ENCODE results near the gene PNPLA7.

The PNPLA7 gene

GRCh38 chr9:137497921-137498719 is 52.1 kb downstream of the PNPLA7 start:
- no peak for DNase-seq (ENCODE audit: low read depth in 1 of 2, low spot score in 1 of 2)

GRCh38 chr9:137496601-137497375 is 53.4 kb downstream of the PNPLA7 start:
- DNase-seq (ENCODE audit: low read depth in 1 of 2, low spot score in 1 of 2) = no peak

- DNase-seq (ENCODE audit: low read depth in 1 of 2, low spot score in 1 of 2) = no peak
Measured at GRCh38 chr9:137494550-137495351, 55.5 kb downstream of the PNPLA7 start.

GRCh38 chr9:137494104-137494544 is 56.1 kb downstream of the PNPLA7 start:
- no peak for DNase-seq (ENCODE audit: low read depth in 1 of 2, low spot score in 1 of 2)

DNA sequence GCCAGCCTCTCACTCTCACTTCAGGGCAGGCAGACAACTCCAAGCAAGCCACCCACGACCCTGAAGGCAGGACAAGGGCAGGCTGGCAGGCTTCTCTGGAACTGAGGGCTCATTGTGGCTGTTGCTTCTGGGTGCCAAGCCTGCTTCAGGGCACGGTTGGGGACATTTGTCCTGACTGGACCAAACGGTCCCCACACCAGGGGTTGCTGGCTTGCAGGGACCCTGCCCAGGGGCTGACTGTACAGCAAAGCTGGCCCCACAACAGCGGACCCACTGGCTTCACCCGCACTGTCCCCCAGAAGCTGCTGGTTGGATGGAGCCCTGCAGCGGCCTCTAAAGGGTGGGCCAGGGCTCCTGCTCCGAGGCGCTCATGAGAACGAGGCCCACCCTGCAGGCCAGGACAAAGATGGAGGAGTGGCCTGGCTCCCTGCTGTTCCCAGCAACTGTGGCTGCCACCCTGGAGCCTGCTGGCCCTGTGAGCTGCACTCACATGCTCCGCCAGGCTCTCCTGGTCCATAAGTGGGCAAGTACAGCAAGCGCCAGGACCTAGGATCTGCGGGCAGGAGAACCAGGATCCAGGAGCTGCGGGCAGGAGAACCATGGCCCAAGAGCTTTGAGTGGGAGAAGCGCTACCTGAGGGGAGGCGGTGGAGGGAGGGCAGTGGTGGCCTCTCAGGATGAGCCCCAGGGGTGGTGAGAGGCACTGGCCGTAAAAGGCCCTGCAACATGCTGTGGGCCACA is 56.7 kb downstream of the PNPLA7 start:
- no peak for DNase-seq (ENCODE audit: low read depth in 1 of 2, low spot score in 1 of 2)

DNA sequence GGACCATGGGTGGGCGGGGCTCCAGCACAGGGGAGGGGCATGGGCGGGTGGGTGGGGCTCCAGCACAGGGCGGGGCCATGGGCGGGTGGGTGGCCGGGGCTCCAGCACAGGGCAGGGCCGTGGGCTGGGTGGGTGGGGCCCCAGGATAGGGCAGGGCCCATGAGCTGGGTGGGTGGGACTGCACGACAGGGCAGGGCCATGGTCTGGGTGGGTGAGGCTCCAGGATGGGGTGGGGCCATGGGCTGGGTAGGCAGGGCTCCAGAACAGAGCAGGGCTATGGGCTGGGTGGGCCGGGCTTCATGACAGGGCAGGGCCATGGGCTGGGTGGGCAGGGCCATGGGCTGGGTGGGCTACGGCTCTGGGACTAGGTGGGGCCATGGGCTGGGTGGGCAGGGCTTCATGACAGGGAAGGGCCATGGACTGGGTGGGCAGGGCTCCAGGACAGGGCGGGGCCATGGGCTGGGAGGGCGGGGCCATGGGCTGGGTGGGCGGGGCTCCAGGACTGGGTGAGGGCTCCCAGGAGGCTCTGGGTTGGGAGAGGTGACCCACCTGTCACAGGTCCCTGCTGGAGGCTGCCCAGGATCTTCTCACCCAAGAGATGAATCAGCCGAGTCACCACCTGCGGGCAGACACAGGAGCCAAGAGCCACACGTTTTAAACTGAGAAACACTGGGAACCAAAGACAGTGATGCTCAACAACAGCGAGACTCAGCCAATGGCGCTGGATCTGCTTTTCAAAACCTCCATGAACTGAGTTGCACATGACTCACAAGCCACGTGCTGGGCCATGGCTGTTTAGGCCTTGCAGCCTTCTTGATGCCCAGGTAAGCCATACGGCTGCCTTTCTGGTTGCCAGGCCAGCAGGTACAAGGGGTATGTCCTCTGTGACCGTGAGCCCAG is 57.5 kb downstream of the PNPLA7 start:
- DNase-seq (ENCODE audit: low read depth in 1 of 2, low spot score in 1 of 2) = no peak

GRCh38 chr9:137491735-137492432 is 58.3 kb downstream of the PNPLA7 start:
- no peak for DNase-seq (ENCODE audit: low read depth in 1 of 2, low spot score in 1 of 2)

GRCh38 chr9:137490532-137491186 is 59.5 kb downstream of the PNPLA7 start:
- DNase-seq (ENCODE audit: low read depth in 1 of 2, low spot score in 1 of 2) = no peak

DNA sequence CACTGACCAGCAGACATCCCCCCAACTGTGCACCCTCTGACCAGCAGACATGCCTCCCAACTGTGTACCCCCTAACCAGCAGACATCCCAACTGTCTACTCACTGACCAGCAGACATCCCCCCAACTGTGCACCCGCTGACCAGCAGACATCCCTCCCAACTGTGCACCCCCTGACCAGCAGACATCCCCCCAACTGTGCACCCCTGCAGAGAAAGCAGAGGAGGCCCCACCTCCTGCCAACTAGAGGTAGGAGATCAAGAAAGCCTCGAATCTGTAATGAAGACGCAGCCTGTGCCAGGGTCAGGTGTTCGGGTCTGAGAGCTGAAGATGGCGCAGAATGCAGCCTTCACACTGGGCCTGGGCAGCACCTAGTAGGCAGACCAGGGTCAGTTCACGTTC is 61.3 kb downstream of the PNPLA7 start:
- DNase-seq (ENCODE audit: low read depth in 1 of 2, low spot score in 1 of 2) = no peak

GRCh38 chr9:137488327-137488653 is 61.9 kb downstream of the PNPLA7 start:
- no peak for DNase-seq (ENCODE audit: low read depth in 1 of 2, low spot score in 1 of 2)

DNA sequence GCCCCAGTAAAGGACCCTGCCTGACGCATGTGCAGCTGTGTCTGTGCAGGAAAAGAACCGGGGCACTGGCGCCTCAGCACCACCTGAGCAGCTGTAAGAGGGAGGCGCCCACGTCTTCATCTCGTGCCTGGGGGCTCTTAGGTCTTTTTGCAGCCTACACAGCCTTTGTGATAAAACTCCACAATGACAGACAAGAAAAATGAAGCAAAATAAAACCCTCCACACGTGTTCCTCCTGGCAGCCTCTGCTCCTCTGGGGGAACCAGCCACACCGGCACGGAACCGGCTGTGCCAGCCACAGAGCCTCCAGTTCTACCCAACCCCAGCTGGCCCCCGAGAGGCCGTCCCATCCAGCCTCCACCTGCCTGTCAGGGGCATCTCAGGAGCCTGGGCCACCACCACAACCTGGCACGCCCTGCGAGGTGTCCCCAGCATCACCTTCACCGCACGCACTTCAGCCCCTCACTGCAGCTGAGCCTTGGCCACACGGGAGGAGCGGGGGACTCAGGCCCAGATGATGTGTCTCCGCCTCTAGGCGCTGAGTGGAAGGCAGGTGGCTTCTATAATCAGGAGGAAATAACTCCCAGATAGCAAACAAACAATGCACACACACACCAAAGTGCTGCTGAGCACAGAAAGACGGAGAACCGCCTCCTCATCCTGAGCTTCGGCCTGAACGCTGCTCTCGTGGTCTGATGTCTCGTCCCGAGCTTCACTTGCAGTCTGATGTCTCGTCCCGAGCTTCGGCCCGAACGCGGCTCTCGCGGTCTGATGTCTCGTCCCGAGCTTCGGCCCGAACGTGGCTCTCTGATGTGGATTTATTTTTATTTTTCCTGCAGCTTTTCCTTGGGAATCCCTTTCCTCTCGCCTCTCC is 62.5 kb downstream of the PNPLA7 start:
- no peak for DNase-seq (ENCODE audit: low read depth in 1 of 2, low spot score in 1 of 2)

DNA sequence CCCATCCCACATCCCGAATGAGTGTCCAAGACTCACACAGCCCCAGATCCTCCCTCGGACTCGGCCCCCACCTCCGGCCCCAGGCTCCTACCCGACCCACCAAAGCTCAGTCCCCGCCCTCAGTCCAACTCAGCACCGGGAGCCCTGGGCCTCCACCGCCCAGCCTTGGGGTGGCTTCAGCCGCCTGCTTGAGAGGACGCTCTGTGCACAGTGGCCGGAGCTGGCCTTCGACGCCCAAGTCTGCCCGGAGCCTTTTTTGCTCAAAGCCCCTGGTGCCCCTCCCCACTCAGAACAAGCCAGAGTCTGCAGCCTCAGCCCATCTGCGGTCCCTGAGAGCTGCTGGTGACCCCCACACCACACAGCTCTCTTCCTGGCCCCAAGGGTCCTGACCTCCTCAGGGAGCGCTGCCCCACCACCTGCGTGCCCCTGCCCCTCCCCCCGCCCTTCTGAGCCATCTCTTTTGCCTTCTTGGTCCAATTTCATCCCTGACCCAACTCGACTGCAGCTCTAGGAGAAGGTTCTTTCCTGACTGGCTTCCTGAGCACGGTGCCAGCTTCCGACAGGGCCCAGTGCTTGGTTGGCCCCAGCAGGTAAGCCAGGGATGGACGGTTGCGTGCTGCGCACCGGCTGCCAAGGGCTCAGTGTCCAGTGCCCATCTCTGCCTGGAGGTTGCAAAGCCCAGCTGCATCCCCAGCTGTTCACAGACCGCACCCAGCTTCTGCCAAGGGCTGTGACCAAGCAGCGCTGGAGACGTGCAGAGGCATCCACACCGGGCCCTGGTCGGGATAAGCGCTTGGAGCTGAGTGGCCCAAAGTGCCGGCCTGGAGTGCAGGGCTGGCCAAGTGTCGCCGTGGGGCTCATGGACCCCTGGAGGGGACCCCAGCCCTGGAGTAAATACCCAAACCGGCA is 63.4 kb downstream of the PNPLA7 start:
- no peak for DNase-seq (ENCODE audit: low read depth in 1 of 2, low spot score in 1 of 2)

DNA sequence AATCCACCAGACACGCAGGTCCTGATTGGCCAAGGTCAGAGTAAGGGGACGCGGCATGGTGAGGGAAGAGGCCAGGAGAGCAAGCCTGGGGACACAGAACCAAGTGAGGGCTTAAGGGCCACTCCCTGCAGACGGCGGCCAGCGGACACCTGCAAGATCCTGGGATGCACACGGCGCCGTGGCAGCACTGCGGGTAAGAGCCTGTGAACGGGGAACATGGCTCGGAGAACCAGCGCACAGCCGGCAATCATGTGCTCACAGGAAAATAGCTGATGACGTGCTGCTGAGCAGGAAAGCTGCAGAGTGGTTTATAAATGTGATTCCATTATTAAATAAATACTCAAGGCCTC is 64.1 kb downstream of the PNPLA7 start:
- DNase-seq (ENCODE audit: low read depth in 1 of 2, low spot score in 1 of 2) = no peak

GRCh38 chr9:137485343-137486140 is 64.7 kb downstream of the PNPLA7 start:
- DNase-seq (ENCODE audit: low read depth in 1 of 2, low spot score in 1 of 2) = no peak

- DNase-seq (ENCODE audit: low read depth in 1 of 2, low spot score in 1 of 2) = no peak
Measured at GRCh38 chr9:137484551-137485315, 65.5 kb downstream of the PNPLA7 start.

Data from stimulated activated CD4-positive, alpha-beta T cell treated with anti-CD3 and anti-CD28 coated beads, Interleukin-15, amount 100 ng/mL, for 1 hour (primary cell).